Astrocyte (in vitro differentiated cells and primary cell): ENCODE measurements around the gene CPNE1.

Source experiments
- EZH2 ChIP-seq: IDR thresholded peaks from 2 replicates; pipeline ENCODE4 v1.6.1; 2012; ENCODE audit warnings: mild to moderate bottlenecking, low read length, inconsistent platforms; ENCODE audit not compliant: insufficient read depth
- TF ChIP-seq, protein P1 (sequence below): IDR thresholded peaks from 2 replicates; pipeline ENCODE4 v1.5.1; 2011; ENCODE audit warnings: low read depth, mild to moderate bottlenecking, inconsistent platforms, low read length, moderate library complexity; ENCODE audit not compliant: insufficient read depth

- TF ChIP-seq, protein P1, sequence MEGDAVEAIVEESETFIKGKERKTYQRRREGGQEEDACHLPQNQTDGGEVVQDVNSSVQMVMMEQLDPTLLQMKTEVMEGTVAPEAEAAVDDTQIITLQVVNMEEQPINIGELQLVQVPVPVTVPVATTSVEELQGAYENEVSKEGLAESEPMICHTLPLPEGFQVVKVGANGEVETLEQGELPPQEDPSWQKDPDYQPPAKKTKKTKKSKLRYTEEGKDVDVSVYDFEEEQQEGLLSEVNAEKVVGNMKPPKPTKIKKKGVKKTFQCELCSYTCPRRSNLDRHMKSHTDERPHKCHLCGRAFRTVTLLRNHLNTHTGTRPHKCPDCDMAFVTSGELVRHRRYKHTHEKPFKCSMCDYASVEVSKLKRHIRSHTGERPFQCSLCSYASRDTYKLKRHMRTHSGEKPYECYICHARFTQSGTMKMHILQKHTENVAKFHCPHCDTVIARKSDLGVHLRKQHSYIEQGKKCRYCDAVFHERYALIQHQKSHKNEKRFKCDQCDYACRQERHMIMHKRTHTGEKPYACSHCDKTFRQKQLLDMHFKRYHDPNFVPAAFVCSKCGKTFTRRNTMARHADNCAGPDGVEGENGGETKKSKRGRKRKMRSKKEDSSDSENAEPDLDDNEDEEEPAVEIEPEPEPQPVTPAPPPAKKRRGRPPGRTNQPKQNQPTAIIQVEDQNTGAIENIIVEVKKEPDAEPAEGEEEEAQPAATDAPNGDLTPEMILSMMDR: no peak
- no peak for TF ChIP-seq EZH2
These were observed 38.4 kb upstream of the CPNE1 start for GRCh38 chr20:35702824-35703695.
